GM18873 (cell line): ENCODE measurements around the gene PKDREJ.
"Not testable (repeated sequence)": the region's sequence is repeated elsewhere in the genome, so short reads cannot be mapped to it uniquely, and the experiment has no call there.

Source experiments
- ATAC-seq: cut with Tn5 transposase; IDR thresholded peaks from one replicate; pipeline ENCODE4 v1.9.1; 2021; ENCODE audit warnings: mild to moderate bottlenecking, moderate library complexity, moderate number of reproducible peaks; ENCODE audit not compliant: unreplicated experiment, low FRiP score

The PKDREJ gene

DNA sequence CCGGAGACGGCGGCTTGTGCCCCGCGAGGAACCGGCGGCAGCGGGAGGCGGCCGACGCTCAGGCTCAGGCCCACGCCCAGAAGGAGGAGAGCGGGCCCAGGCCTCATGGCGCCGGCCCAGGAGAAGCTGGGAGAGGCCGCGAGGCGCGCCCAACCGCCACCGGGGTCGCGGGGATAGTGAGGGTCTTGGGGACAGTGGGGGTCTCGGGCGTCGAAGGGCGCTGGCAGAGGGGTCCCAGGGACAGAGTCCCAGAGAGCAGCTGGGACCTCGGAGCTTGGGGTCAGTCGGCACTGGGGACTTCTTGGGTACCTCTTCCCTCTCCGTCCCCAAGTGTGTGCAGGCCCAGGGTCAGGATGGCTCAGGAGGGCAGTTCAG, at the start of gene PKDREJ:
Gene PKDREJ, minus strand, starts transcription at position 128 of the 375 bp plus-strand sequence. Its CDS starts 21 bp downstream, at position 107.
- no peak for ATAC-seq

DNA sequence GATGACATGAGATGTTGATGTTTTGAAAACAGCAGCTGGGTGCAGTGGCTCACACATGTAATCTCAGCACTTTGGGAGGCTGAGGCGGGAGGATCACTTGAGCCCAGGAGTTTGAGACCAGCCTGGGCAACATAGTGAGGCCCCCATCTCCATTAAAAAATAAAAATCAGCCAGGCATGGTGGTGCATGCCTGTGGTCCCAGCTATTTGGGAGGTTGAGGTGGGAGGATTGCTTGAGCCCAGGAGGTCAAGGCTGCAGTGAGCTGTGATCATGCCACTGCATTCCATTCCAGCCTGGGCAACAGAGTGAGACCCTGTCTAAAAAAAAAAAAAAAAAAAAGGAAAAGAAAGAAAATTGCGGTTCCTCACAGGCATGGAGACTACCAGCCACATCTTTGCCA, 49.7 kb upstream of the PKDREJ start:
- ATAC-seq, result not testable (repeated sequence)

- ATAC-seq, result no peak
Measured at GRCh38 chr22:46312056-46312455, 48.9 kb upstream of the PKDREJ start.

DNA sequence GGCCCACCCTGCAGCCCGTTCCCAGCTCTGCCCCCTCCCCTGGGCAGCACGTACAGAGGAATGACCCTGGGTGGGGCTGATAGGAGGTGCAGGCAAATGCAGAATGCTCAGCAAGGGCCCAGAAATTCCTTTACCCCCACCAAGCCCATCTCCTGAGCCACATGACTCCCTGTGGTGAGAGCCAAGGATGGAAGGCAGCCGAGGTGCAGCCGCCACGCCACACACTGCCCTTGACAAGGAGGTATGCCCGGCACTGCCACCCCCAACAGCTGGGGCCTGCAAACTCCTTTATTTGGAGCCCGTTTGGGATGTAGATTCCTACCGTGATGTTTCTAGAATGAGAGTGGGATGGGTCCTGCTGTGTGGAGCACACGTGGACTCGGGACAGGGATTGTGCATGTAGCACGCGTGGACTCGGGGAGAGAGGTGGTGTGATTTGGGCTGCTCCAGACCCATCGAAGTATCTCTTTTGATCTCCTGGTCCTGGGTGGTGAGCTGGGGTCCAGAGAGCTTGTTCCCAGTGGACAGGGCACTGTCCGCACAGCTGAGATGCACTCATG, 46.5 kb upstream of the PKDREJ start:
- ATAC-seq, result no peak

DNA sequence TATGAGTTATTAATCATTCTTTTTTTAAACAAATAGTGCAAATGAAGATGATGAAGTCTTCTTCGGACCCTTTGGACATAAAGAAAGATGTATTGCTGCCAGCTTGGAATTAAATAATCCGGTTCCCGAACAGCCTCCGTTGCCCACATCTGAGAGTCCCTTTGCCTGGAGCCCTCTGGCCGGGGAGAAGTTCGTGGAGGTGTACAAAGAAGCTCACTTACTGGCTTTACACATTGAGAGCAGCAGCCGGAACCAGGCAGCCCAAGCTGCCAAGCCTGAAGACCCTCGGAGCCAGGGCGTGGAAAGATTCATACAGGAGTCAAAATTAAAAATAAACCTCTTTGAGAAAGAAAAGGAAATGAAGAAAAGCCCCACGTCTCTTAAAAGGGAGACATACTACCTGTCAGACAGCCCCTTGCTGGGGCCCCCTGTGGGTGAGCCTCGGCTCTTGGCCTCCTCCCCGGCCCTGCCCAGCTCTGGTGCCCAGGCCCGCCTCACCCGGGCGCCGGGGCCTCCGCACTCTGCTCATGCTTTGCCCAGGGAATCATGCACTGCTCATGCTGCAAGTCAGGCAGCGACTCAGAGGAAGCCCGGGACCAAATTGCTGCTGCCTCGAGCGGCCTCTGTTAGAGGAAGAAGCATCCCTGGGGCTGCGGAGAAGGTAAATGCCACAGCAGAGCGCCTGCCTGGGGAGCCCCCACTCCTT, 45.3 kb upstream of the PKDREJ start:
- ATAC-seq, result no peak

- ATAC-seq, result no peak
Measured at GRCh38 chr22:46303347-46303965, 40.3 kb upstream of the PKDREJ start.

- ATAC-seq, result no peak
Measured at GRCh38 chr22:46300491-46300890, 37.3 kb upstream of the PKDREJ start.

DNA sequence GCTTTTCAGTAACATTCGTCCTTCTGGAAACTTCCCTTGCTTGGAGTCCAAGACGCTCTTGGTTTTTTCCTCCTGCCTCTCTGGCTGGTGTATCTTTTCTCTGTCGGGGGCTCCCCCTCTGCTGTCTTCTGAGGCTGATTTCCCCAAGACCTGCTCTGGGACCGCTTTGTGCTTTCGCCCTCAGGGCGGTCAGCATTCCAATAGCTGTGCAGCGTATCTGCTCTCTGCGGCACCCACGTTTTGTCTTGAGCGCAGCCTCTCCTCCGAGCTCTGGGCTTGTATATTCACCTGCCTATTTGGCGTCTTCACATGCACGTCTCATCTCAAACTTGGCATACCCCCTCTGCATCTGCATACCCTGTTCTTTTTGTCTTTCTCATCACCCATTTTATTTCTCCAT, 36.0 kb upstream of the PKDREJ start:
- no peak for ATAC-seq

DNA sequence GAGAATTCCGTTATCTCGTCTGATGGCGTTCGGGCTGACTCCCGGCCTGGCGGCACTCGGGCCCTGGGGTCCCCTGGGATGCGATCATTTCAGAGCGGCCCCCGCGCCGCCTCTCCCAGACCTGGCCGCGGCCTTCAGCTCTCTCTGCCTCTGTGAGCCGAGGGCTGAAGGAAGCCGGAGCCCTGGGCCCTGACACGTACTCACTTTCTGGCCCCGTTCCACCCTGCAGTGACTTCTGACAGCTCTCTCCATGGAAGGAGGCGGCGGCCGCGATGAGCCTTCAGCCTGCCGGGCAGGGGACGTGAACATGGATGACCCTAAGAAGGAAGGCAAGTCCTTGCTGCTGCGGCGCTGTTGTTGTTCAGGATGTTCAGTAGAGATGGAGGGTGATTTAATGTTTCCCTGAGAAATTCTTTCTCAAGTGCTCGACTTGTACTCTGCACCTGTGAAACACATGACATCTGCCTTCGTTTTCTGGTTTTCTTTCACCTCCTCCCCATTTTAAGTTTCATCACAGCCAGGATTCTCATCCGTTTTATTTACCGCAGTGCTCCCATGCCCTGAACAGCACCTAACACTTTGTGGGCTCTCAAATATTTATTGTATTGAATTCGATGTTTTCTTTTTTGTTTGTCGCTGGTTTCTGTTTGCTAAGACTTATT, 34.1 kb upstream of the PKDREJ start:
- ATAC-seq, result peak; percentile 6

- peak; percentile 84 for ATAC-seq
Measured at GRCh38 chr22:46296257-46297150, 33.4 kb upstream of the PKDREJ start, which contains the start of gene GTSE1. GTSE1 (plus strand) TSS chr22:46296870; CDS start chr22:46297401, 531 bp downstream.

DNA sequence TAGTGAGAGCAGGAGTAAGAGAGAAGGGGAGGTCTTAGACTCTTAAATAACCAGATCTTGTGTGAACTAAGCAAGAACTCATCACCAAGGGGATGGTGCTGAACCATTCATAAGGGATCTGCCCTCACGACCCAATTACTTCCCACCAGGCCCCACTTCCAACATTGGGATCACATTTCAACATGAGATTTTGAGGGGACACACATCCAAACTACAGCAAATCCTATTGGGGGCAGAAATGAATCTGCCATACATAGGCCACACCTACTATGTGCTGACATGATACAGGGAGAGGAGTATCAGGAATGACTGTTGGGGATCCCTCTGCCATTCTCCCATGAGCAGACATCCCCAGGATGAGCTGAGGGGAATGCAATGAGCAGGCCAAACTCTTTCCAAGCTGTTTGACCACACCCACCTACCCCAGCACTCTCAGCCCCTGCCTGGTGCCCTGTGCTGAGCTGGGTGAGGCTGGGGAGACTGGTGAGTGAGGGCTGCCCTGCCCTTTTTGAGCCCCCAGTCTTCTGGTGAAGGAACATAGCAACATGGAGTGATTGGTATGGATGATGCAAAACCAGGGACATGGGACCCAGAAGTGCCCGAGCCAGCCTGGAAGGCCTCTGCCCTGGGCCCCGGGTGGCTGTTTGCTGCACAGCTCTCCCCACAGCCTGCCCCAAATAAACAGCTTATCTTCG, 32.3 kb upstream of the PKDREJ start:
- no peak for ATAC-seq

DNA sequence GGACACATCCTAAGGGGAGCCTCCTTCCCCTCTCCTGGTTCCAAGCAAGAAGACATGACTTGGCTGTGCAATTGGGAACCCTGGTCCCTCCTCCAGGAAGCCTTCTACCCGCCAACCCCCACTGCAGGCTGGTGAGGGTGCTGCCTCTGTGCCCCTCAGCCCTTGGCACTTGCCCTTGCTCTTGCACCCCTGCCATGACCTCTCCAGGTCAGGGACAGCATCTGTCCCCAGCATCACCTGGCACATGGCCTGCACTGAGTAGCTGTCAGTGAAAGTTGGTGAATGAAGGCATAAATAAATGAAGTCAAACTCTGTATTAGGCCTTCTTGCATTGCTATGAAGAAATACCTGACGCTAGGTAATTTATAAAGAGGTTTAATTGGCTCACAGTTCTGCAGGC, 31.6 kb upstream of the PKDREJ start:
- ATAC-seq, result no peak

GRCh38 chr22:46293577-46294260, 30.6 kb upstream of the PKDREJ start:
- ATAC-seq, result no peak

DNA sequence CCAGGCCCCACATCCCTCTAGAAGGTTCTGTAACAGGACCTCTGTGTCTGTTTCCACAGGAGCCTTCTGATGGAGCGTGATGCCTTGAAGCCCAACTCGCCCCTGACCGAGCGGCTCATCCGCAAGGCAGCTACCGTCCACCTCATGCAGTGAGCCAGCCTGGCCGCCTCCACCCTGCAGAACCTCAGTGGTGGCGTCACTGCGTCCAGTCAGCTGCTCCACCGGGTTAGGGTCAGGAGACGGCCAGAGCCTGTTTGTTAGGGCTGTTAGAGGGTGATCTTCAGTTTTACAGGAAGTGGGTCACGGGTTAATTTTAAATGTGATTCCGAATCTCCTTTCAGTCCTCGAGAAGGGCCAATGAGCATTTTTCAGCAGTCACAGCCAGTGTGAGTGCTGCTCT, 29.6 kb upstream of the PKDREJ start:
- ATAC-seq, result no peak

- ATAC-seq, result no peak
Measured at GRCh38 chr22:46292173-46292572, 29.0 kb upstream of the PKDREJ start.

DNA sequence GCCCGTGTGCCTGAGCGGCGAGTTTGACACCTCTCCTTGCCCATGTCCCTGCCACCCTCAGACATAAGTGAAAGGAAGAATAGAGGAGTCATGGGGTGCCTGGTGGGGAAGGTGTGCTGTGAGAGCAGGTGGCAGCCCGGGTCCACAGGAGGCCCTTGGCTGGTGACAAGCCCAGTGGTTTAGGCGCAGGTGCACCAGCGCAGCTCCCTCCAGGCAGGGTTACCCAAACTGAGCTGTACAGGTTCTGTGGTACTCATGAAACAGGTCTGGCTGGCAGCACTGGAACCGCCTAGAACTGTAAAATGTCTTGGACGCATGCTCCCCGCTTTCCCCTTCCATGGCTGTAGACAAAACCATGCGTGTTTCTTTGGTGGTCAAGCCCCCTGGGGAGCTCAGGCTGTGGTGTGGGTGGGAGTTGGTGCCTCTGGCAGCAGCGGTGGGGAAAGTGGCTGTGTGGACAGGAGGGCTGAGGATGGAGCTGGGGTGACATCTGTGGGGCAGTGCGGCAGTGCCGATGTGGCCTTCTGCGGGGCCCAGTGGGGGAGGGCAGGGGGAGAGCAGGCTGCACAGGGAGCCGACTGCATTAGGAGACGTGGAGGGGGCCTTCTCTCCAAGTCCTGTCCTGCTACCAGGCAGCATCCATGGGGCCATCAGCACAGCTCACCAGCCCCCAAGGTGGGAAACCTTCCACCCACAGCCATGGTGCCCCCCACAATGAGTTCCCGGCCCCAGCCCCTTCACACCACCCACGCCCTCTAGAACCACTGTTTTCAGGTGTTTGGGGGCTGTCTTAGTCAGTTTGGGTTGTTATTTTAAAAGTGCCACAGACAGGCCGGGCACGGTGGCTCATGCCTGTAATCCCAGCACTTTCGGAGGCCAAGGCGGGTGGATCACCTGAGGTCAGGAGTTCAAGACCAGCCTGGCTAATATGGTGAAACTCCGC, 28.0 kb upstream of the PKDREJ start:
- no peak for ATAC-seq

DNA sequence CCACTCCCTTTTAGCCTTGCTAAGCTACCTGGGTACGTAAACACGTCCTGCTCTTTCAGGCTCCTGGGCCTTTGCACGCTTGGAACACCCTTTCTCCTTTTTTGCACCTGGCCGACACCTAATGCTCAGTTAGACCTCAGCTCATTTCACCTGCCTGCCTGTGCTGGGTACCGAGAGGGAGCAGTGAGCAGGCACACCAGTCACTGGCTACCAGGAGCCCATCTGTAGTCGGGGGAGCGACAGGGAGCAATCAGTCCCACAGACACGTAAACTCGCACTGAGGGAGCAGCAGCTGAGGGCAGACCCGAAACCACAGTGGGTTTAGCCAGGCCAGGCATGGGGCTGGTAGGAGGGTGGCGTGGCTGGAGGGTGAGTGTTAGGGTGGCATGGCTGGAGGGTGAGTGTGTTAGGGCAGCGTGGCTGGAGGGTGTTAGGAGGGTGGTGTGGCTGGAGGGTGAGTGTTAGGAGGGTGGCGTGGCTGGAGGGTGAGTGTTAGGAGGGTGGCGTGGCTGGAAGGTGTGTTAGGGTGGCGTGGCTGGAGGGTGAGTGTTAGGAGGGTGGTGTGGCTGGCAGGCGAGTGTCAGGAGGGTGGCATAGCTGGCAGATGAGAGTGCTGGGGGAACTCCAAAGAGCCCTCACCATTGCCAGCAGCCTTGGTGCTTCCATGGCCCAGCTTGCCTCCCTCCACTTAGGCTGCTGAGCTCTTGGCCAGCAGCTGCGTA, 27.1 kb upstream of the PKDREJ start:
- no peak for ATAC-seq
